CD14-positive monocyte (primary cell): ENCODE data around the gene UQCC5. TPM values are rescaled to one million over a fixed set of nuclear protein-coding genes. Genes with fewer than 3 reads are reported as not detected.

Source experiments
- DNase-seq, 3 donors: peaks; one replicate each; pipeline ENCODE4 v3.0.0-alpha.2; 2011 to 2022
- H2AFZ ChIP-seq: 2 replicates; pipeline ENCODE4 v1.6.0; 2012; ENCODE audit warnings: mild to moderate bottlenecking, low read depth, low read length, inconsistent platforms; ENCODE audit not compliant: insufficient read depth, poor library complexity, severe bottlenecking
- H3K27ac ChIP-seq, 2 donors: 1 replicate in 1 of 2; 2 replicates in 1 of 2; pipeline ENCODE4 v1.5.1; 2012 to 2013; ENCODE audit warnings: low read length in 2 of 2, control low read depth in 1 of 2, inconsistent platforms in 1 of 2, low read depth in 1 of 2, mild to moderate bottlenecking in 1 of 2
- H3K27me3 ChIP-seq, 2 donors: one replicate each; pipeline versions ENCODE4 v1.6.0 to v1.6.1; 2011 to 2013; ENCODE audit warnings: low read length in 2 of 2; ENCODE audit not compliant: control insufficient read depth in 2 of 2, insufficient read depth in 2 of 2
- H3K36me3 ChIP-seq, 2 donors: replicated peaks in 1 of 2; 1 replicate in 1 of 2; 2 replicates in 1 of 2; pipeline versions ENCODE4 v1.5.1 to v1.6.1; 2012 to 2013; ENCODE audit warnings: low read length in 2 of 2, control low read depth in 1 of 2, inconsistent platforms in 1 of 2, mild to moderate bottlenecking in 1 of 2; ENCODE audit not compliant: insufficient read depth in 2 of 2, control insufficient read depth in 1 of 2
- H3K4me1 ChIP-seq, 2 donors: 1 replicate in 1 of 2; 2 replicates in 1 of 2; pipeline versions ENCODE4 v1.5.1 to v1.6.1; 2012 to 2013; ENCODE audit warnings: low read length in 2 of 2, control low read depth in 1 of 2, inconsistent platforms in 1 of 2, mild to moderate bottlenecking in 1 of 2, moderate library complexity in 1 of 2; ENCODE audit not compliant: insufficient read depth in 2 of 2, control insufficient read depth in 1 of 2
- H3K4me2 ChIP-seq: replicated peaks from 2 replicates; pipeline ENCODE3; 2012; ENCODE audit warnings: low read length, moderate library complexity, mild to moderate bottlenecking; ENCODE audit not compliant: poor library complexity, severe bottlenecking; ENCODE audit errors: extremely low read depth
- H3K4me3 ChIP-seq, 3 experiments: fragments of 200-600 bp in 1 of 3; sonication (generic) in 1 of 3; replicated peaks in 1 of 3; 1 replicate in 2 of 3; 2 replicates in 1 of 3; pipeline ENCODE4 v1.5.1; 2011 to 2013; ENCODE audit warnings: low read length in 3 of 3, mild to moderate bottlenecking in 3 of 3, control low read depth in 2 of 3, low read depth in 2 of 3, inconsistent platforms in 1 of 3, moderate library complexity in 1 of 3
- H3K79me2 ChIP-seq: 2 replicates; pipeline ENCODE4 v1.6.0; 2012; ENCODE audit warnings: mild to moderate bottlenecking, control low read depth, inconsistent platforms, low read length, moderate library complexity; ENCODE audit not compliant: insufficient read depth
- H3K9ac ChIP-seq: 2 replicates; pipeline ENCODE4 v1.6.0; 2017; ENCODE audit warnings: low read length, mild to moderate bottlenecking; ENCODE audit not compliant: insufficient read depth, poor library complexity, severe bottlenecking
- H3K9me3 ChIP-seq, 2 donors: replicated peaks in 1 of 2; 1 replicate in 1 of 2; 2 replicates in 1 of 2; pipeline versions ENCODE4 v1.5.1 to v1.6.1; 2012 to 2013; ENCODE audit warnings: low read length in 2 of 2, control low read depth in 1 of 2; ENCODE audit not compliant: control insufficient read depth in 1 of 2, insufficient read depth in 1 of 2
- H4K20me1 ChIP-seq: 2 replicates; pipeline ENCODE4 v1.6.0; 2012; ENCODE audit warnings: mild to moderate bottlenecking, low read length, control low read depth, moderate library complexity; ENCODE audit not compliant: insufficient read depth
- H3K27ac Mint-ChIP-seq, 7 donors: one replicate each; pipeline ENCODE4 v1.8.0; 2020; ENCODE audit warnings: mild to moderate bottlenecking in 7 of 7, mixed read lengths in 7 of 7, moderate library complexity in 6 of 7, inconsistent platforms in 2 of 7
- H3K27me3 Mint-ChIP-seq, 3 donors: one replicate each; pipeline ENCODE4 v1.8.0; 2021 to 2022; ENCODE audit warnings: low read depth in 3 of 3, mild to moderate bottlenecking in 3 of 3, mixed read lengths in 3 of 3, moderate library complexity in 3 of 3, inconsistent platforms in 1 of 3
- H3K36me3 Mint-ChIP-seq, 2 donors: one replicate each; pipeline ENCODE4 v1.8.0; 2020; ENCODE audit warnings: mixed read lengths in 2 of 2, inconsistent platforms in 1 of 2, mild to moderate bottlenecking in 1 of 2
- H3K4me1 Mint-ChIP-seq: one replicate; pipeline ENCODE4 v1.8.0; 2020; ENCODE audit warnings: mild to moderate bottlenecking, mixed read lengths
- H3K4me3 Mint-ChIP-seq, 2 donors: one replicate each; pipeline ENCODE4 v1.8.0; 2020; ENCODE audit warnings: mild to moderate bottlenecking in 2 of 2, mixed read lengths in 2 of 2, moderate library complexity in 1 of 2
- H3K9me3 Mint-ChIP-seq, 7 donors: one replicate each; pipeline ENCODE4 v1.8.0; 2020 to 2022; ENCODE audit warnings: mixed read lengths in 7 of 7, mild to moderate bottlenecking in 6 of 7, moderate library complexity in 6 of 7, inconsistent platforms in 2 of 7
- CTCF ChIP-seq: fragments of 200-600 bp; IDR thresholded peaks from one replicate; pipeline ENCODE4 v1.8.0; 2022; ENCODE audit warnings: antibody characterized with exemption, mild to moderate bottlenecking
- WGBS: methylation state at CpG from one replicate; pipeline ENCODE4 v1.1.5; 2013; ENCODE audit warnings: missing lambda C conversion rate; ENCODE audit not compliant: insufficient coverage; 5-methylcytosine and 5-hydroxymethylcytosine counted together
- intact Hi-C, 2 donors: fragments of 100-400 bp; cut with micrococcal nuclease; formaldehyde crosslinking; loops; one replicate each; pipeline versions ENCODE4 v1.15.0 to v1.15.1; 2023
- polyA plus RNA-seq, 3 donors: library from polyadenylated mRNA; depleted of rRNA in 1 of 3; unstranded in 2 of 3; stranded (reverse) in 1 of 3; fragments of 300-500 nt in 2 of 3; fragments of >200 nt in 1 of 3; fragmentation: Illumina TruSeq in 2 of 3; gene quantifications; 1 replicate in 2 of 3; 2 replicates in 1 of 3; pipeline ENCODE4 v1.2.3, GENCODE V29; 2012 to 2021

The UQCC5 gene
- polyA plus RNA-seq, 3 donors: 1.4 to 52.1 (median 43.3) TPM

GRCh38 chr3:52558436-52558835 lies 22.0 kb downstream of the UQCC5 start:
- Histone ChIP-seq H3K4me3 (no peak overlapping the region), H3K27me3 (no peaks in the 10 kb centered on the region), H3K79me2 (no peaks in the 10 kb centered on the region), H4K20me1 (peaks cover 36% of the 10 kb centered on the region), H3K4me1 (no peaks in the 10 kb centered on the region), H3K36me3 (peaks cover 92 to 99% of the 10 kb centered on the region in 2 donors), H3K9me3 (no peaks in the 10 kb centered on the region), H3K27ac (no peak overlapping the region), H3K4me2 (no peak overlapping the region), H2AFZ (no peak overlapping the region), H3K9ac (no peak overlapping the region)
- H3K27ac Mint-ChIP-seq: no peak overlapping the region
- no peak overlapping the region for H3K4me3 Mint-ChIP-seq
- DNase-seq: no peak
- peaks cover 0 to 3% (median 0%) of the 10 kb centered on the region in 3 donors for H3K27me3 Mint-ChIP-seq
- intact Hi-C loops: no loop called here
- no peaks in the 10 kb centered on the region for H3K9me3 Mint-ChIP-seq
- H3K36me3 Mint-ChIP-seq: peaks cover 78 to 86% of the 10 kb centered on the region in 2 donors
- no peaks in the 10 kb centered on the region for H3K4me1 Mint-ChIP-seq
- no peak for TF ChIP-seq CTCF
- WGBS: no CpG with 5 or more reads among the region's 5 CpGs

- Mint-ChIP-seq H3K4me1 (no peaks in the 10 kb centered on the region), H3K4me3 (no peak overlapping the region), H3K27me3 (peaks cover 0 to 3% (median 0%) of the 10 kb centered on the region in 3 donors), H3K36me3 (peaks cover 70 to 90% of the 10 kb centered on the region in 2 donors), H3K9me3 (peaks cover 0 to 3% (median 0%) of the 10 kb centered on the region in 7 donors), H3K27ac (no peak overlapping the region)
- H3K9ac ChIP-seq: no peak overlapping the region
- no peak overlapping the region for H3K4me3 ChIP-seq
- no peak overlapping the region for H3K27ac ChIP-seq
- no peaks in the 10 kb centered on the region for H3K4me1 ChIP-seq
- no peaks in the 10 kb centered on the region for H3K79me2 ChIP-seq
- DNase-seq: no peak
- H2AFZ ChIP-seq: no peak overlapping the region
- TF ChIP-seq CTCF: no peak
- intact Hi-C loops: no loop called here
- 96% methylated on average over 3 of the region's 4 CpGs for WGBS
- H3K27me3 ChIP-seq: no peaks in the 10 kb centered on the region
- H3K9me3 ChIP-seq: no peaks in the 10 kb centered on the region
- H3K36me3 ChIP-seq: peaks cover 89 to 94% of the 10 kb centered on the region in 2 donors
- H4K20me1 ChIP-seq: peaks cover 16% of the 10 kb centered on the region
- no peak overlapping the region for H3K4me2 ChIP-seq
Observed at GRCh38 chr3:52561028-52561747, 24.8 kb downstream of the UQCC5 start.
